Ectodermal cell (in vitro differentiated cells): ENCODE results near the gene TMEM8B.

Source experiments
- H3K27ac ChIP-seq: 2 replicates; pipeline ENCODE4 v1.7.0; 2013; ENCODE audit warnings: mild to moderate bottlenecking, low read depth, low read length; ENCODE audit not compliant: insufficient read depth, poor library complexity, severe bottlenecking
- H3K27me3 ChIP-seq: 2 replicates; pipeline ENCODE4 v1.7.0; 2013; ENCODE audit warnings: mild to moderate bottlenecking, low read length; ENCODE audit not compliant: insufficient read depth, control insufficient read depth, poor library complexity, severe bottlenecking
- H3K36me3 ChIP-seq: one replicate; pipeline ENCODE4 v1.7.0; 2013; ENCODE audit warnings: low read length; ENCODE audit not compliant: control insufficient read depth, insufficient read depth
- H3K4me1 ChIP-seq: one replicate; pipeline ENCODE4 v1.7.0; 2013; ENCODE audit warnings: low read length; ENCODE audit not compliant: control insufficient read depth, insufficient read depth
- H3K4me3 ChIP-seq: 2 replicates; pipeline ENCODE4 v1.7.0; 2013; ENCODE audit warnings: low read depth, low read length, control low read depth; ENCODE audit not compliant: insufficient read depth
- H3K9me3 ChIP-seq: 2 replicates; pipeline ENCODE4 v1.7.0; 2013; ENCODE audit warnings: mild to moderate bottlenecking, low read length, moderate library complexity; ENCODE audit not compliant: control insufficient read depth
- WGBS, 2 experiments: methylation state at CpG; one replicate each; pipeline ENCODE4 v1.1.7; 2013; ENCODE audit warnings: missing lambda C conversion rate in 2 of 2; 5-methylcytosine and 5-hydroxymethylcytosine counted together

The TMEM8B gene

GRCh38 chr9:35839926-35840325, 10.9 kb downstream of the TMEM8B start:
- Histone ChIP-seq H3K27ac (no peak overlapping the region), H3K36me3 (no peaks in the 10 kb centered on the region), H3K27me3 (peaks cover 1% of the 10 kb centered on the region), H3K4me1 (no peaks in the 10 kb centered on the region), H3K9me3 (no peaks in the 10 kb centered on the region), H3K4me3 (no peak overlapping the region)
- 90 to 96% methylated on average over 5 of the region's 5 CpGs for WGBS, 2 experiments

- peaks cover 12% of the 10 kb centered on the region for H3K27me3 ChIP-seq
- H3K9me3 ChIP-seq, result no peaks in the 10 kb centered on the region
- 83 to 86% methylated on average over 15 of the region's 15 CpGs for WGBS, 2 experiments
- no peak overlapping the region for H3K4me3 ChIP-seq
- H3K27ac ChIP-seq, result no peak overlapping the region
- no peaks in the 10 kb centered on the region for H3K4me1 ChIP-seq
- H3K36me3 ChIP-seq, result no peaks in the 10 kb centered on the region
Measured at GRCh38 chr9:35840881-35841644, 12.0 kb downstream of the TMEM8B start.

DNA sequence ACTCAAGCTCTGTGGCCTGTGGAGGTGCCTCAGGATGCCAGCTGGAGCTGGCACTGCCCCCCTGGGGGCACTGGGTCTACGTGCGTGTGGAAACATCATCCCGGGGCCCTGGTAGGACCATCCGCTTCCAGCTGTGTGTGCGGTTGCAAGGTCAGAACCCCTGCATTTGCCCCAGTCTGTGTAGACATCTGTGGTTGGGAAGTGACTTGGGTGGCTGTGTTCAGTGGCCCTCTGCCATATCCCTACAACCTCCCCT, 12.5 kb downstream of the TMEM8B start:
- WGBS, 2 experiments, result 86 to 91% methylated on average over 5 of the region's 5 CpGs
- no peaks in the 10 kb centered on the region for H3K9me3 ChIP-seq
- H3K4me1 ChIP-seq, result no peaks in the 10 kb centered on the region
- H3K36me3 ChIP-seq, result peaks cover under 1% of the 10 kb centered on the region
- peaks cover 18% of the 10 kb centered on the region for H3K27me3 ChIP-seq
- H3K4me3 ChIP-seq, result no peak overlapping the region
- H3K27ac ChIP-seq, result no peak overlapping the region

GRCh38 chr9:35842020-35842745, 13.2 kb downstream of the TMEM8B start:
- WGBS, 2 experiments, result 95 to 96% methylated on average over 17 of the region's 17 CpGs
- no peaks in the 10 kb centered on the region for H3K9me3 ChIP-seq
- no peak overlapping the region for H3K27ac ChIP-seq
- peaks cover 7% of the 10 kb centered on the region for H3K36me3 ChIP-seq
- H3K27me3 ChIP-seq, result peaks cover 24% of the 10 kb centered on the region
- H3K4me1 ChIP-seq, result no peaks in the 10 kb centered on the region
- H3K4me3 ChIP-seq, result no peak overlapping the region

GRCh38 chr9:35842795-35843194, 13.8 kb downstream of the TMEM8B start:
- H3K27ac ChIP-seq, result no peak overlapping the region
- no peaks in the 10 kb centered on the region for H3K9me3 ChIP-seq
- H3K36me3 ChIP-seq, result peaks cover 8% of the 10 kb centered on the region
- H3K4me3 ChIP-seq, result no peak overlapping the region
- WGBS, 2 experiments, result 91 to 94% methylated on average over 3 of the region's 3 CpGs
- no peaks in the 10 kb centered on the region for H3K4me1 ChIP-seq
- H3K27me3 ChIP-seq, result peaks cover 27% of the 10 kb centered on the region

GRCh38 chr9:35844628-35845270, 15.7 kb downstream of the TMEM8B start:
- Histone ChIP-seq H3K4me3 (no peak overlapping the region), H3K4me1 (no peaks in the 10 kb centered on the region), H3K36me3 (peaks cover 8% of the 10 kb centered on the region), H3K27me3 (peaks cover 27% of the 10 kb centered on the region), H3K9me3 (no peaks in the 10 kb centered on the region), H3K27ac (no peak overlapping the region)
- WGBS, 2 experiments, result 58 to 68% methylated on average over 7 of the region's 7 CpGs

DNA sequence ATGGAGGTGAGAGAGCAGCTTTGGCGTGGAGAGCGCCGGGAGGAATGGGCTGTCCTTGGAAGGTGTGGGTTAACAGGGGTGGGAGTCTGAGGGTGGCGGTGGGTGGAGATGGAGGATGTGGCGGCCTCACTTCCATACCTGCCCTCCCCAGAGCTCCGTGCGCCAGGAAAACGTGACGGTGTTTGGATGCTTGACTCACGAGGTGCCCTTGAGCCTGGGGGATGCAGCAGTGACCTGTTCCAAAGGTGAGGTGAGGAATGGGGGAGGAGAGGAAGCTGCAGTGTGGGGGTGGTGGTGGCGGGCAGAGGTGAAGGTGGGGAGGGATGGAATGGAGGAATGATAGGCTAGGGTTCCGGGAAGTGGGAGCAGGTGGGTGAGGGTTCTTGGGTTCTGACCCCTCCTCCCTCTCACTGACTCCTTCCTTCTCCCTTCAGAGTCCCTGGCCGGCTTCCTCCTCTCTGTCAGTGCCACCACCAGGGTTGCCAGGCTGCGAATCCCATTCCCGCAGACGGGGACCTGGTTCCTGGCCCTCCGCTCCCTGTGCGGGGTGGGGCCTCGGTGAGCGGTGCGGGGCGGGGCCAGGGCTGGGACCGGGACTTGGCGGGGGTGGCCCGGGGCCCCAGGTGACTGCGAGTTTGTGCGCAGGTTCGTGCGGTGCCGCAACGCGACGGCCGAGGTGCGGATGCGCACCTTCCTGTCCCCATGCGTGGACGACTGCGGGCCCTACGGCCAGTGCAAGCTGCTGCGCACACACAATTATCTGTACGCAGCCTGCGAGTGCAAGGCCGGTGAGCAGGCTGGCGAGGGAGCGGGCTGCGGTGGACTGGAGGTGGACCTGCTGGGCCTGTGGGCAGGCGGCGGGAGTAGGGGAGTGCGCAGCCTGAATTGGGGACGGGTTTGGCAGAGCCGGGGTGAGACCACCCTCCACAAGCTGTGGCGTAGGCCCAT, 17.1 kb downstream of the TMEM8B start:
- Histone ChIP-seq H3K27me3 (peaks cover 27% of the 10 kb centered on the region), H3K36me3 (peaks cover 8% of the 10 kb centered on the region), H3K9me3 (no peaks in the 10 kb centered on the region), H3K4me3 (peak overlapping the region; percentile 7), H3K27ac (no peak overlapping the region), H3K4me1 (no peaks in the 10 kb centered on the region)
- 35 to 38% methylated on average over 52 to 53 of the region's 53 CpGs for WGBS, 2 experiments

- no peaks in the 10 kb centered on the region for H3K4me1 ChIP-seq
- no peak overlapping the region for H3K4me3 ChIP-seq
- no peaks in the 10 kb centered on the region for H3K9me3 ChIP-seq
- WGBS, 2 experiments, result 93 to 98% methylated on average over 4 of the region's 4 CpGs
- H3K36me3 ChIP-seq, result peaks cover 8% of the 10 kb centered on the region
- H3K27me3 ChIP-seq, result peaks cover 27% of the 10 kb centered on the region
- H3K27ac ChIP-seq, result no peak overlapping the region
Measured at GRCh38 chr9:35847792-35848572, 19.0 kb downstream of the TMEM8B start.

GRCh38 chr9:35852267-35852815, 23.3 kb downstream of the TMEM8B start:
- WGBS, 2 experiments, result 94 to 99% methylated on average over 2 of the region's 2 CpGs
- H3K4me1 ChIP-seq, result no peaks in the 10 kb centered on the region
- no peak overlapping the region for H3K27ac ChIP-seq
- H3K27me3 ChIP-seq, result peaks cover 1% of the 10 kb centered on the region
- H3K9me3 ChIP-seq, result no peaks in the 10 kb centered on the region
- no peaks in the 10 kb centered on the region for H3K36me3 ChIP-seq
- H3K4me3 ChIP-seq, result no peak overlapping the region
